ENCODE measurements around the gene MORC2. TPM values are rescaled to one million over a fixed set of nuclear protein-coding genes. Genes with fewer than 3 reads are reported as not detected.

The MORC2 gene
- polyA plus RNA-seq, 1 donor (not counting 4 experiments of a cell fraction or from before 2014, with no cell fraction given): 14.1 TPM

- Histone ChIP-seq H3K4me3 (ENCODE audit: control insufficient read depth in 2 of 3, extremely low read depth in 1 of 3, insufficient read depth in 2 of 3, low read depth in 1 of 3, low read length in 3 of 3) (no peak overlapping the region), H3K27me3 (ENCODE audit: control insufficient read depth, extremely low read depth, insufficient read depth, low read length) (no peaks in the 10 kb centered on the region), H2AFZ (ENCODE audit: control insufficient read depth, low read length) (no peak overlapping the region), H3K79me2 (ENCODE audit: control insufficient read depth, insufficient read depth, low read length) (no peaks in the 10 kb centered on the region), H3K9me3 (ENCODE audit: control insufficient read depth, low read depth, low read length) (no peaks in the 10 kb centered on the region), H3K27ac (ENCODE audit: control insufficient read depth, insufficient read depth, low read length) (no peak overlapping the region), H3K4me1 (ENCODE audit: control insufficient read depth, extremely low read depth, insufficient read depth, low read length) (peaks cover 3% of the 10 kb centered on the region), H3K4me2 (ENCODE audit: control insufficient read depth, extremely low read depth, insufficient read depth, low read depth, low read length) (no peak overlapping the region), H4K20me1 (ENCODE audit: control insufficient read depth, extremely low read depth, insufficient read depth, low read length) (no peaks in the 10 kb centered on the region), H3K36me3 (ENCODE audit: control insufficient read depth in 2 of 2, extremely low read depth in 1 of 2, insufficient read depth in 2 of 2, low read length in 2 of 2) (peaks cover 0 to 7% of the 10 kb centered on the region in 2 experiments), H3K9me1 (ENCODE audit: control insufficient read depth, extremely low read depth, insufficient read depth, low read length) (no peaks in the 10 kb centered on the region), H3K9ac (ENCODE audit: control insufficient read depth, extremely low read depth, insufficient read depth, low read length) (no peak overlapping the region)
- no peak for DNase-seq (ENCODE audit: low read depth, low spot score)
- dilution Hi-C loops (cut with MboI; ENCODE audit: extremely low pct_ligation_motif_present, low sequenced_read_pairs): no loop called here
- no peak for FAIRE-seq
- no peak for TF ChIP-seq EZH2 (IDR thresholded peaks at IDR 0.05; ENCODE audit: low read length)
- TF ChIP-seq, protein P1, sequence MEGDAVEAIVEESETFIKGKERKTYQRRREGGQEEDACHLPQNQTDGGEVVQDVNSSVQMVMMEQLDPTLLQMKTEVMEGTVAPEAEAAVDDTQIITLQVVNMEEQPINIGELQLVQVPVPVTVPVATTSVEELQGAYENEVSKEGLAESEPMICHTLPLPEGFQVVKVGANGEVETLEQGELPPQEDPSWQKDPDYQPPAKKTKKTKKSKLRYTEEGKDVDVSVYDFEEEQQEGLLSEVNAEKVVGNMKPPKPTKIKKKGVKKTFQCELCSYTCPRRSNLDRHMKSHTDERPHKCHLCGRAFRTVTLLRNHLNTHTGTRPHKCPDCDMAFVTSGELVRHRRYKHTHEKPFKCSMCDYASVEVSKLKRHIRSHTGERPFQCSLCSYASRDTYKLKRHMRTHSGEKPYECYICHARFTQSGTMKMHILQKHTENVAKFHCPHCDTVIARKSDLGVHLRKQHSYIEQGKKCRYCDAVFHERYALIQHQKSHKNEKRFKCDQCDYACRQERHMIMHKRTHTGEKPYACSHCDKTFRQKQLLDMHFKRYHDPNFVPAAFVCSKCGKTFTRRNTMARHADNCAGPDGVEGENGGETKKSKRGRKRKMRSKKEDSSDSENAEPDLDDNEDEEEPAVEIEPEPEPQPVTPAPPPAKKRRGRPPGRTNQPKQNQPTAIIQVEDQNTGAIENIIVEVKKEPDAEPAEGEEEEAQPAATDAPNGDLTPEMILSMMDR (optimal IDR thresholded peaks at IDR 0.05 in 1 of 3, IDR thresholded peaks at IDR 0.05 in 1 of 3, conservative IDR thresholded peaks at IDR 0.05 in 1 of 3; ENCODE audit: extremely low read depth in 1 of 3, insufficient read depth in 2 of 3, low read length in 3 of 3): no peak
Observed at GRCh38 chr22:30876915-30877553, 91.5 kb downstream of the MORC2 start.

GRCh38 chr22:30876221-30876751 lies 92.3 kb downstream of the MORC2 start:
- Histone ChIP-seq H2AFZ (ENCODE audit: control insufficient read depth, low read length) (no peak overlapping the region), H3K27ac (ENCODE audit: control insufficient read depth, insufficient read depth, low read length) (no peak overlapping the region), H3K4me2 (ENCODE audit: control insufficient read depth, extremely low read depth, insufficient read depth, low read depth, low read length) (no peak overlapping the region), H3K27me3 (ENCODE audit: control insufficient read depth, extremely low read depth, insufficient read depth, low read length) (no peaks in the 10 kb centered on the region), H3K9ac (ENCODE audit: control insufficient read depth, extremely low read depth, insufficient read depth, low read length) (no peak overlapping the region), H3K4me3 (ENCODE audit: control insufficient read depth in 2 of 3, extremely low read depth in 1 of 3, insufficient read depth in 2 of 3, low read depth in 1 of 3, low read length in 3 of 3) (no peak overlapping the region), H3K36me3 (ENCODE audit: control insufficient read depth in 2 of 2, extremely low read depth in 1 of 2, insufficient read depth in 2 of 2, low read length in 2 of 2) (peaks cover 0 to 7% of the 10 kb centered on the region in 2 experiments), H3K9me1 (ENCODE audit: control insufficient read depth, extremely low read depth, insufficient read depth, low read length) (no peaks in the 10 kb centered on the region), H3K9me3 (ENCODE audit: control insufficient read depth, low read depth, low read length) (no peaks in the 10 kb centered on the region), H4K20me1 (ENCODE audit: control insufficient read depth, extremely low read depth, insufficient read depth, low read length) (no peaks in the 10 kb centered on the region), H3K4me1 (ENCODE audit: control insufficient read depth, extremely low read depth, insufficient read depth, low read length) (peaks cover 3% of the 10 kb centered on the region), H3K79me2 (ENCODE audit: control insufficient read depth, insufficient read depth, low read length) (no peaks in the 10 kb centered on the region)
- dilution Hi-C loops (cut with MboI; ENCODE audit: extremely low pct_ligation_motif_present, low sequenced_read_pairs): no loop called here
- TF ChIP-seq, protein P1 (optimal IDR thresholded peaks at IDR 0.05 in 1 of 3, IDR thresholded peaks at IDR 0.05 in 1 of 3, conservative IDR thresholded peaks at IDR 0.05 in 1 of 3; ENCODE audit: extremely low read depth in 1 of 3, insufficient read depth in 2 of 3, low read length in 3 of 3): no peak
- TF ChIP-seq EZH2 (IDR thresholded peaks at IDR 0.05; ENCODE audit: low read length): no peak
- FAIRE-seq (no peak), DNase-seq (ENCODE audit: low read depth, low spot score) (no peak)
